ENCODE measurements around the gene TRIO.

Gene TRIO

DNA sequence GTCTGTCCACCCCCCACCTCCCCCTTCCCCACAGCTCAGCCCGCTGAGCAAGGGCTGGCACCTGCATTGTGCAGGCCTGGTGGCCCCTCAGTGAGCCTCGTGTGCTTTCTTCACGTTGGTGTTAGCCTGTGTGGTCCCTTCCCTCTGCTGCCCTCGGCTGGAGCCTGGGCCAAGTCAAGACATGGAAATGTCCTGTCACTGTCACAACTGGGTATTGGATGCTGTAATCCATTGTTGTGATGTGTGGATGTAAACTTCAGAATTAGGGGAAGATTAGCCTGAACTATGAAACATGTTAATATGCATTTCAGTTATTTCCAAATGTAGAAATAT, 103.9 kb downstream of the TRIO start:
- no peak for DNase-seq (ENCODE audit: low spot score)

DNA sequence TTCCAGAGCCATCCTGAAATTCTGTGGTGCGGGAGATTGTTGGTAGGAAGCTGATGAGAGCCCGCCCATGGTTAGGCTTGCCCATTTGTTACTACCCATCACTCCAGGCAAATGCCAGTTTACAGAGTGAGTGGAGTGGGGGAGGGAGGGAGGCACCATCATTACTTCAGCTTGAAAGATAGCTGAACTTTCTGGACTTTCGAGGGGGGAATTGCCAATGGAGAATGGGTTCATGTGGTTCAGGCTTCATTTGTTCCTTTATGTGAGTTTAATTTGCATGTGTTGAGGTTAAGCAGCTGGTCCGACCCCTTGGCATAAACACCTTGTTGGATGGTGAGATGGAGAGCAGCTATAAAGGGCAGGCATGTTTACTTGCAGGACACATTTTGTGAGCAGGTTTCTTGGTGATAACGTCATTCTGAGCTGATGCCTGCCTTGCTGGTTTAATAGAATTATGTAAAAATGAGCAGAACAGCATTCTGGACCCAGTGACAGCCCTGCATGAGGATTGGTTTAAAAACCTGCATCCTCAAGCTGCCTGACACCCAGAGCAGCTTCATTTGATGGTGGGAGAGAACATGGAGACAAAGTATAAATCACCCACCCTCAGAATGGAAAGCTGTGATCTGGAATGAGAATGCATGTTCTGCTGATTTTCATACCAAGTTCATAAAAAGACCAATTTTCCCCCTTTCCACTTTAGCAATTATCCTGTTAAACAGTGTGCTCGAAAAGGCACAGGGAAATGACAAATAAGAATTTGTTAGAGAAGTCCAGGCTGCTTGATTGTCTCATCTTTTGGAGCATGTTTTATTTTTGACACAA, 106.3 kb downstream of the TRIO start:
- DNase-seq (ENCODE audit: low spot score), result no peak

DNA sequence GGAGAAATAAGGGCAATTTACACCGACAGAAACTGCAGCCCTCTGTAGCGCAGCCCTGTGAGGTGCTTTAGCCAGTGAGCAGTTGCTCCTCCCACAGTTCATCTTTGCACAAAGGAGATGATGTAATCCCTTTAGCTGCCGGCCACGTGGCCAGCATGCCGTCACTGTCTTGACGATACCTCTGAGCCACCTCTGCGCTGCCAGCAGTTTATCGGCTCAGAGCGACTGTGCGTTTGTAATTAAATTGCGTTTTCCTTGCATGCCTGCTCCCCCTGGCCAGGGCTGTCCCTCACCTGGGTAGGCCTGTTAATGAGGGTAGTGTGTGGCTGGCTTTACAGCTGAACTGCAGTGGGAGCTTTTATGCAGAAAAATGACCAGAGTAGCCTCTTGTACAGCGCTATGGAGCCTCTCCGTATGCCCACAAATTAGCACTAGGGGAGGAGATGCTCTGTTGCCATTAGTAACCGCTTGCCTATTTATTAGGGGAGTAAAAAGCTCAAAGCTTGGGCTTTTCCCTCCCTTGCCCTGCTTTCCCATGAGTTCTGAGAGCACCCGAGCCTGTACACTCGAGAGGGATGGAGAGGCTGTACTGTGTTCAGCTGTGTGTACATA, 107.0 kb downstream of the TRIO start:
- no peak for DNase-seq (ENCODE audit: low spot score)

DNA sequence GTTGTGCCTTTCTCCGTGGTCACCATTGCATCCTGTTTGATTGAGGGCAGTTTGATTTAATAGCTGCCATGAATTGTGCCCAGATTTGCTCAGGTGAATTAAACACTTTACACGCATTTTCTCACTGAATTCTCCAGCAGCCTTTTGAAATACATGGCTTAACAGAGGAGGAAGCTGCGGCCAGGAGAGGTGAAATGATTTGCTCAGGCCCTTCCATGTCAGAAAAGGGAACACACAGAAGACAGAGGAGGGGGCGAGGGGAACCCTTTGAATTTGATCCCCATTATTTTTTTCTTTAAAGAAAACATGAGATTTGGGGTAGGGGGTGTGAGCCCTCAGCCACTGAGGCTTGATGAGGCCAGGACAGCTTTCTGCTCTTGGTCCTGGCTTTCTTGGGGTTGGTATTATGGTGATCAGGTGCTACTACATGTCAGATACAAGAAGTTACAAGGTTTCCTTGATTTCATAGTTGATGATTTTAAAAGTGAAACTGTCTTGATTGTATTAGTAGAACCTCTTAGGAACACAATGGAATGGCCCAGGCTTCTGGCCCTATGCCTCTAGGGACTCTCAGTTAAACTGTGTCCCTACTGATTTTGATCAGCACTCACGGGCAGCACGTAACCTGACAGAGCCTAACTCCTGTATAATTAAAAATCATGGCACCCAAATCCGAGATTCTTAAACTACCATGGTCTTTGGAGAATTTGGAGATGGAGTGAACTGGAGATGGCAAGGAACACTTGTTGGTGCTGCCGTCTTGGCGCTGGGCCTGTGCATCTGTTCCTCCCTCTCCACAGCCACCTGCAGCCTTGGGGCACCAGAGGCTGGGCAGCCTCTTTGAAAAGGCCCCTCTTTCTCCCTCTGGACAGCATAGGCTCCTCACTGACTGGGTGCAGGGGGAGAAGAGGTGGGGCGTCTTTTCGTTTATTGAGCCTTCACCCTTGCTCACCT, 107.9 kb downstream of the TRIO start:
- no peak for DNase-seq (ENCODE audit: low spot score)

DNA sequence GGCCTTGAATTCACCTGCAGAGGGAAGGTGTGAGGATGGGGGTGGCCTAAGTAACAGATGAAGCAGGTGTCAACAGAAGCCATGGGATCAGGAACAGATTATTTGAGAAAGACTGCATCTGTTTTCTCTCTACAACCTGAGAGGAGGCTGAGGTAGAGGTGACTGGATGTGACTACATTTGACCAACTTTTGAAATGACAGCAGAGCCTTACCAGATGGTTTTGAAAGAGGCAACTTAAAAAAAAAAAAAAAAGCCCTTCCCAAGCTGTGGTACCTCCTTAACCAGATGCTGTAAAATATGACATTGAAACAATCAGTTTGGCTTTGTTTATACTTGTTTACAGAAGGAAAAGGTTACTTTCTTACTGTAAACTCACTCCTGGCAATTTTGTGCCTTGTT, 108.6 kb downstream of the TRIO start:
- DNase-seq (ENCODE audit: low spot score), result no peak

DNA sequence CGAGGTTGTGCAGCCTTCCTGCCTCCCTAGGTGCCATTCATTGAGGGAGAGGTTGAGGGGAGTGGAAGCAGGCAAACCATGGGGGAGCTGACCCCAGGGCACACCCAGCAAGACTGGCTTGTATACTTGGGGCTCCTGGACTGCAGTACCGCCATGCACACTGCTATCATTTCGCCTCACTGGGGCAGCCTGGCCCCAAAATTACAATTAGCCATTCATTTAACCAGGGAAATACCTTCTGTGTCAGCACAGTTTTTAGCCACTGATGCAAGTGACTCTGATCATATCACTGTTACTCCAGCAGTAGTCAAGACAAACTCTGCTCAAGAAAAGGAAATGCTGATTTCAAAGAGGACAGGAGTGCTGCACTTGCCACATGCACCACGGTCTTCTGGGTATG, 109.7 kb downstream of the TRIO start:
- no peak for DNase-seq (ENCODE audit: low spot score)

DNA sequence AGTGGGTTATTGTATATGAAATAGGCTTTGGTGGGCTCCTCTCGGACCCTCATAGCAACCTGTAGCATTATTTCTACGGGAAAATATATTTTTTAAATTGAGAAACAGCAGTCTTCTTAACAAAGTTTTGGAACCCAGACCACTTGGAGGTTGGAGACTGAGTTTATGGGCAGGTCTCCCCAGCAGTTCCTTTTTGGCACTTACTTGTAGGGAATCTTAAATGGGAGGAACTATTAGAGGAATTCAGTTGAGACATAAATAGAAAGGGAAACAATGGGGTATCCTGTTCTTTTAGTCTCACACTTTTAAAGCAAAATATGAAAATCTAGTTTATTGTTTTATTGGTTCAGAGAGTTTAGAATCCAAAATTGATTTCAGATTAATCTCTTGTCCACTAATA, 111.5 kb downstream of the TRIO start:
- DNase-seq (ENCODE audit: low spot score), result no peak

DNA sequence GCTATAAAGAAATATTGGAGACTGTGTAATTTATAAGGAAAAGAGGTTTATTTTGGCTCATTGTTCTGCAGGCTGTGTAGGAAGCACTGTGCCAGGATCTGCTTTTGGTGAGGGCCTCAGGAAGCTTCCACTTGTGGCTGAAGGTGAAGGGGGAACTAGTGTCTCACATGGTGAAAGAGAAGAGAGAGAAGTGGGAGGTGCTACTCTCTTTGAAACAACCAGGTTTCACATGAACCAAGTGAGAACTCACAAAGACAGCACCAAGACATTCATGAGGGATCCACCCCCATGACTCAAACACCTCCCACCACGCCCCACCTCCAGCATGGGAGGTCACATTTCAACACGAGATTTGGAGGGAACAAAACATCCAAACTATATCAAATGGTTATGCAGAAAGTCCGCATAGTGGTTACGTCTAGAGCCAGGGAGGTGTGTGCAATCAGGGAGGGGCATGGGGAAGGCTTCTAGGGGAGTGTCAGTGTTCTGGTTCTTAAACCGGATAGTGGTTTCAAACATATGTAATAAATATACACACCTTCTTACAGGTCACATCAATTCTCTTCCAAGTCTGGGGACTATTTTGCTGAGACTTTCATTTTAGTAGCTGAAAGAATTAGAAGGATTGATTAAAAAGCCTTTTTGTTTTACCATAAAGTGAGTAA, 113.0 kb downstream of the TRIO start:
- DNase-seq (ENCODE audit: low spot score), result no peak

DNA sequence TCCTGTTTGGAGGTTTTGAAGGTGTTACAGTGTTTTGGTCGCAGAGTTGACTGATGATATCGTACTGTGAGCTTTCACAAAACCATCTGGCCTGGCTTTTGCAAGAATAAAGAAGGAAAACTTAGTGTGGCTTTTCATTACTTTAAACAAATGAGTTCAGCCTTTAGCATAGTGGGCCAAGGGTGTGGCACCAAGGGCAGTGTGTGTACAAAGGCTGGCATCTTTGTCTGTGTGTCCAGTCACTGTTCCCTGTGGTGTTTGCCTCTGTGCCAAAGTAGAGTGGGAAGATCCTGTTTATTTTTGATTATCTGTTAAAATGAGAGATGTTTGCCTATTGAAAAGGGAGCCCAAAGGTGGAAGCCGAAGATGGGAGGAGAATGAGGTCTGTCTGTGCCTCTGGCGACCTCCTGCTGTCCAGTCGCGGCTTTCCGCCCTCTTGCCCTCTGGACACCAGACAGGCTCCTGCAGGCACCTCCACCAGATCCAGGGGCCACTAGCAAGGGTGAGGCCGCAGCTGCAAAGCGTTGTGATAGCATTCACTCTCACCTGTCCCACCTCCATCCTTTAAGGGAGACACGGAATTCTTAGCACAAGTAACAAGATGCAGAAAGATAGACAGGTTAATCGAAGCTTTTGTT, 113.7 kb downstream of the TRIO start:
- no peak for DNase-seq (ENCODE audit: low spot score)

DNA sequence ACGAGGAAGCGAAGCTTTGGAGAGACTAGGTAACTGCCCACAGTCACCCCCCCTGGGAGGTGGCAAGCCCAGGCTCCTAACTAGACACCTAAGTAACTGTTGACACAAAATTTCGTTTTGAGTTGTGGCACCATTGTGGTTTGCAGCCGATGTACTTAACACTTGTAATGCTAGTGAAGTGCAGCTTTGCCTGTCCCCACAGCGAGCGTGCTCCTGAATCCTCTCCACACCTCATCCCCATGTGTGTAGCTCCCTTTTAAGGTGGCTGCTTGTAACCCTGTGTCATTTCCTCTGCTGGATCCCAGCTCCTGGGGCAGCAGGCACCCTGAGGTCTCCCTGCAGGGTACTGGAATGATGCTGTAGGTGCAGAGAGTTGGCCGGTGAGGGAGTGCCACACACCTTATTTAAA, 114.9 kb downstream of the TRIO start:
- no peak for DNase-seq (ENCODE audit: low spot score)

DNA sequence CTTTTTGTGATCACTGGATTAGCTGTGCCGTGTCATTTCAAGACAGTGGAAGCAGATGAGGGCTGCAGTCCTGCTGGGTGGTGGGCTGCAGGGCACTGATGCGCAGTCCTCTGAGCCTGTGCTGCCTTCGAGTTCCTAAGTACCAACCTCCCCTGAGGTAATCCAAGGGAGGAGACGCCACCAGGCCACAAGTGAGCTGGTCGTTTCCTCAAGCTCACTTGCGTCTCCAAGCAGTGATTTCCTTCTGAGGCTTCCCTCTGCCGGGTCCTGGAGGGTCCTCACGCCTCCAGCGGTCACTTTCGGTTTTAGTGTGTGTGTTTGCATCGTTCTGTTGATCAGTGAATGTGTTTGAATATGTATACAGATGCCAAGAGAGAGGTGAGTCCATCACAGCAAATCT, 115.7 kb downstream of the TRIO start:
- DNase-seq (ENCODE audit: low spot score), result no peak

DNA sequence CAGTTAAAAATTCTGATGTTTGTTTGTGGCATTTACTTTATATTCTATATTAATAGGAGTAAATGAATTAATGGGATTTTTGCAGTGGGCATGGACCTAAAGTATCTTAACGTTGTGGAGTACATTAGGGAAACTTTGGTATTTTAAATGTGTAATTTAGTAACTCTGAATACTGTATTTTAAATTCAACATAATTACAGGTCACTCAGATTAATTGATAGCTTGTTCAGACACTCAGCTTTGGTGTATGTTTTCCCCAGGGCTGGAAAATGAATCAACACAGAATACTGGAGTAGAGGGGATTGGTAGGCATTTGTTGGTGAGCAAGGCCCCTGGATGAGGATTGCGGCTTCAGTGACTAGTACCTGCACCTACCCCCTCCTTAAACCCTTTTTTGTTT, 117.5 kb downstream of the TRIO start:
- DNase-seq (ENCODE audit: low spot score), result no peak

DNA sequence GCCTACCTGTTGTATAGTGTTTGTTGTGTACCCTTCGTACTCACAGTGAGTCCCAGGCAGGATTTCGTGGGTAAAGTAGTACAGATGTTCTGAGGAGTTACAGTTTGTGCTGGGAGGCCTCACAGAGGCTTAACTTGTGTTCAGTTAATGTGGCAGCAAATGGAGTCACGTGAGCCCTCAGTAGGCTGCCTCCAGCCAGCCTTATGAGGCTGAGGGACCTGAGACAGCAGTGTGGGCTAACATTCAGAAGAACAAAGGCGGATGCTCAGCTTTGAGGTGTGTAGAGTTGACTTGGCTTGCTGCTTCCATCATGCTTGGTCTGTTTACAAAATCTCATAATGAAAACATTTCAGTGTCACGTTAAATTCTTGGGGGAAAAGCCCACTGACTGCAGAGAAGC, 118.1 kb downstream of the TRIO start:
- DNase-seq (ENCODE audit: low spot score), result no peak

DNA sequence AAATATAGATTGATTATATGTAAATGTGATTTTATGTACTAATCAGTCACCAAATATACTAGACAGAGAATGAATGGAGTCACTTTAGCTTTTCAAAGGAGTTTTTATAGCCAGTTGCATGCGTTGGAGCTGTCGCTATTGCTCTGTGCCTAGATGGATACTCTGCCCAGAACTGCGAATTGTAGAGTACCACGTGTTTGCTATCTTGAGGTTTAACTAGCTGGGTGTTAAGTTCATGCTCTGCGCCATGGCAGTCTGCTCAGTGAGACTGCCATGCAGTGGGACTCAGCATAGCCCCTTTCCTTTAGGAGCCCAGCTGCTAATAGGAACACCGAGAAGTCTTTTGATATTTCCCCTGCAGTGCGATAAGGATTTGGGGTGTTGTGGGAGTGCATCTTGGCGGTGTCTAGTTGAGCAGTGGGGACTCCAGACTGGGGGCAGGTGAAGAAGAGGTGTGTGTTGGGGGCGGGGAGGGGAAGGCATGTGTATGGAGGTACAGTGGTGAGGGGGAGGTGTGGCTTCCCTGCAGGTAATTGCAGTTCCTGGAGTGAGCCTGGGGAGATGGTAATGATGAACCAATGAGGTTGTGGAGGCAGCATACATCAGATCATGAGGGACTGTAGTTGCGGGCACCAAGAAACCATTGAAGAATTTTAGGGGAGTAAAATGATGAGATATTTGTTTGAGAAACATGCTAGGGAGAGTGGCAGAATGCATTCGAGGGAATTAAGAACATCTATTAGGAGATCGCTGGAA, 118.9 kb downstream of the TRIO start:
- DNase-seq (ENCODE audit: low spot score), result no peak

DNA sequence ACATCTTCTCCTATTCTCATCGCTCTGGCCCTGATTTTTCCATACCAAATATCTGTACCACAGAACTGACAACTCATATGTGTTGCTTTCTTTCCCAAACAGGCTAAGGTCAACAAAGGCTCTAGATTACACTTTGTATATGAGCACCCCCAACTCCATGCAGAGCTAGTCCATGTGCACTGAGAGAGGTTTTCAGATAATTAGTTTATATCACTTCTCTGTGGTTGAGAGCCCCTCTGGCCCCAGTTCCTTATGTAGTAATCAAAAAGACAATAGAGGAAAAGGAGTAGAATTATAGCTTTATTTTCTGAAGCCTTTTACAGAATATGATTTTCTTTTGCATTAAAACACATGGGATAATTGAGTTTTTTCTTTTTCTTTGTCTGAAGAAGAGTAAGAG, 120.0 kb downstream of the TRIO start:
- DNase-seq (ENCODE audit: low spot score), result no peak

DNA sequence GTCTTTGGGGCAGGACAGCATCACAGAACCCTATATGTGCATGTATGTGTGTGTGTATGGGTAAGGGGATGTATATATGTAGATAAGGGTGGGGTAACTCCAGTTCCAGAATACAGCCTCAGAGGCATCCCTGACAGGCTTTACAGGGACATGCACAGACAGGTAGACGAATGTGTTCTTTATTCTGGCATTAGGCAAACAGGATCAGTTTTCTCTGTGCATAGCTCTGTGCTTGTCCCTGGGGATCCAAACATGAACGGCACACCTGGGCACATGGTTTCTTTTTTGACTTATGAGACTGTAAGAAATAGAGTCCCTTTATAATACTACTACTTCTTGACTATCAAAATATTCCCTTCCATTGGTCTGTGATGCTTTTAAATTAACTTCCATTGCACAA, 120.6 kb downstream of the TRIO start:
- no peak for DNase-seq (ENCODE audit: low spot score)

DNA sequence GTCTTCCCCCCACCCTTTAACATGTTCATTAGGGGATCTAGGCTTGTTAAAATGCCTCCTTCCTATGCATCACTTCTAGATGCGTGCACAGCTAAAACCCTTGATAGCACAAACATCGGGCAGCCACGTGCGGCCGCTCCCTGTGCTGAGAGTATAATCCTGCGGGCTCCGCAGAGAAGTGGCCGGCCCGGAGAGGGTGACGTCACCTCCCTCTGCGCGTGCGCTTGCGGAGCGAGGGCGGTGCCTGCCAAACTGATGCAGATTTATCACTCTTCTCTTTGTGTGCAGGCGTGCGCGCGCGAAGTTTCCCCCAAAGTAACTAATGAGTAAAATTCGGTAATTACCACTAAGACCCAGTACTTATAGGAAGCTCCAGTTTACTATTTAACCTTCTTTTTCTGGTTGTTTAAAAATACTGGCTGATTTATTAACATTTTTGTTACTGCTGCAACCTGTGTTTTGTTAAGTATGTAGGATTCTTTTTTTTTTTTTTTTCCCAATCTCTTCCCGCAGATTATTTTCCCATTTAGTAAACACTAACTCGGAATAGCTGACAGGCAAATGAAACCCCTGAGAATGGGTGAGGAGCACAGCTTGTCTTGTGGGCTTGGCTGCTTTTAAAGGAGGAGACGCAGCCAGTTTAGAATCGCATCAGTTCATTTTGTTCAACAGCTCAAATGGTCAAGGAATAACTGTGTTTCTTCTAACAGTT, 121.6 kb downstream of the TRIO start:
- DNase-seq (ENCODE audit: low spot score), result peak; percentile 54

DNA sequence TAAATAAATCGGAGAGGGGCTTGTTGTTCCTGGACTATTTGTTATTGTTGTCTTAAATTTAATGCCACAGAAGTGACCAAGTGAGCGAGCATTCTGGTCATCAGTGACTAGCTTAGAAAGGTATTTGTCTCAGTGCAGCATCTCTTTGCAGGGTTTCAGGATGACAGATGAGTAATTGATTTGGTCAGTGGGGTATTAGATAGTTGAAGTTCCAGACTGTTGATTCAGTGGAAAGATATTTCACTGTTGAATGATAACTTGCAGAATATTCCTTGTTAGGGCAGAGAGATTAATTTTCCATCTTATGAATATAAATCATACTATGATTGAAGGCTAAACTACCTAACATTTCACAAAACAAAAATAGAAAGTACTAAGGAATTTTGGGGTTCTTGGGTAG, 122.4 kb downstream of the TRIO start:
- no peak for DNase-seq (ENCODE audit: low spot score)

DNA sequence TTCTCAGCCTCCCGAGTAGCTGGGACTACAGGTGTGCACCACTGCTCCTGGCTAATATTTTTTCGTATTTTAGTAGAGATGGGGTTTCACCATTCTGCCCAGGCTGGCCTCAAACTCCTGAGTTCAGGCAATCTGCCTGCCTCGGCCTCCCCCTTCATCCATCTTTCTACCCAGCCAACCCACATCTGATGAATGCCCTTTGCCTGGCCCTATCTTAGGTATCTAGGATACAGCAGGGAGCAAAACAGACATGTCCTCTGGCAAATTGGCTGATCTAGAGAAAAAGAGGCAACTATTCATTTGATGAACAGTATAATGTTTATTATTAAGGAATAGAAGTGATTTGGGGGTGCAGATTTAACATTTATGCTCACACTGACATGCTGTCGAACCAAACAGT, 123.0 kb downstream of the TRIO start:
- DNase-seq (ENCODE audit: low spot score), result no peak

DNA sequence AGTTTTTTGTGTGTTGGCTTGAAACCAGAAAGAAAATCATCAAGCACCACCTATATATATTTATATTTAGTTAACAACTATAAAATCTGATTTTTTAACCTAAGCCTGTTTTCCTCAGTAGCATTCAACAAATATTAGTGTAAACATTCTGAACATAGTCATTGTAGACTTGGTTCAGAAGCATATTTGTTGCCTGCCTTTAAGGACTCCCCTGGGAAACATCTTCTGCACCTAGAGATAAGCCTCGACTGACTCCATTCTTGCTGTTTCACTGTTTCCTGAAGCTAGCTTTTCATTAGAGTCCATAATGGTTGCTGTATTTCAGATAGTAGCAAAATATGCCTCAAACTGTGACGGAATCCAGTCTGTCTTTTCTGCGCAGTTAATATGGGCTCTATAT, 123.5 kb downstream of the TRIO start:
- no peak for DNase-seq (ENCODE audit: low spot score)
